ENCODE data around the gene NFKB2.
A peak's percentile ranks its signal among the peaks of the same experiment; 100 is the strongest.

The NFKB2 gene

GRCh38 chr10:102437515-102437914, 42.0 kb downstream of the NFKB2 start:
- no peak for TF ChIP-seq CTCF (IDR thresholded peaks at IDR 0.05)
- DNase-seq (ENCODE audit: low spot score) = no peak
- Histone ChIP-seq H3K4me3 (no peak overlapping the region), H3K27ac (no peak overlapping the region)

GRCh38 chr10:102438374-102438773, 42.9 kb downstream of the NFKB2 start:
- Histone ChIP-seq H3K27ac (no peak overlapping the region), H3K4me3 (no peak overlapping the region)
- no peak for TF ChIP-seq CTCF (IDR thresholded peaks at IDR 0.05)
- no peak for DNase-seq (ENCODE audit: low spot score)

GRCh38 chr10:102444851-102445250, 49.3 kb downstream of the NFKB2 start:
- TF ChIP-seq CTCF (IDR thresholded peaks at IDR 0.05) = no peak
- Histone ChIP-seq H3K27ac (no peak overlapping the region), H3K4me3 (no peak overlapping the region)
- no peak for DNase-seq (ENCODE audit: low spot score)

GRCh38 chr10:102449321-102450123, 54.0 kb downstream of the NFKB2 start:
- no peak for DNase-seq (ENCODE audit: low spot score)
- Histone ChIP-seq H3K4me3 (peak overlapping the region; percentile 87), H3K27ac (peak overlapping the region; percentile 4 to 86)
- TF ChIP-seq CTCF (IDR thresholded peaks at IDR 0.05) = no peak

- Histone ChIP-seq H3K4me3 (peak overlapping the region; percentile 87), H3K27ac (peak overlapping the region; percentile 4 to 86)
- DNase-seq (ENCODE audit: low spot score) = no peak
- no peak for TF ChIP-seq CTCF (IDR thresholded peaks at IDR 0.05)
Observed at GRCh38 chr10:102450124-102450373, 54.5 kb downstream of the NFKB2 start.

- Histone ChIP-seq H3K27ac (peak overlapping the region; percentile 79 to 86), H3K4me3 (peak overlapping the region; percentile 87)
- TF ChIP-seq CTCF (IDR thresholded peaks at IDR 0.05) = no peak
- no peak for DNase-seq (ENCODE audit: low spot score)
Observed at GRCh38 chr10:102450374-102451104, 55.0 kb downstream of the NFKB2 start.

Data from coronary artery (tissue), 2 donors.